ENCODE results near the gene TNFRSF13B. TPM values are rescaled to one million over a fixed set of nuclear protein-coding genes. Genes with fewer than 3 reads are reported as not detected.
A peak's percentile ranks its signal among the peaks of the same experiment; 100 is the strongest.
"Not testable (repeated sequence)": the region's sequence is repeated elsewhere in the genome, so short reads cannot be mapped to it uniquely, and the experiment has no call there.

Gene TNFRSF13B
- total RNA-seq, 2 donors from 2014 or later: 2.3 TPM; not detected in 1

GRCh38 chr17:16908273-16908672, 63.6 kb downstream of the TNFRSF13B start:
- DNase-seq (ENCODE audit: low spot score): no peak
- Mint-ChIP-seq H3K27ac (no peak overlapping the region), H3K4me1 (ENCODE audit: low read depth in 2 of 2) (no peaks in the 10 kb centered on the region), H3K27me3 (peaks cover 33 to 40% of the 10 kb centered on the region in 2 donors), H3K9me3 (no peaks in the 10 kb centered on the region), H3K4me3 (no peak overlapping the region), H3K36me3 (no peaks in the 10 kb centered on the region)
- no peak for ATAC-seq

- Mint-ChIP-seq H3K9me3 (no peaks in the 10 kb centered on the region), H3K27ac (no peak overlapping the region), H3K4me3 (no peak overlapping the region), H3K27me3 (peaks cover 35 to 54% of the 10 kb centered on the region in 2 donors), H3K36me3 (no peaks in the 10 kb centered on the region), H3K4me1 (ENCODE audit: low read depth in 2 of 2) (no peaks in the 10 kb centered on the region)
- ATAC-seq (no peak), DNase-seq (ENCODE audit: low spot score) (no peak)
Measured at GRCh38 chr17:16906680-16907079, 65.2 kb downstream of the TNFRSF13B start.

GRCh38 chr17:16905593-16906191, 66.2 kb downstream of the TNFRSF13B start:
- H3K4me1 Mint-ChIP-seq (ENCODE audit: low read depth in 2 of 2): no peaks in the 10 kb centered on the region
- no peak for ATAC-seq
- no peak for DNase-seq (ENCODE audit: low spot score)
- no peaks in the 10 kb centered on the region for H3K9me3 Mint-ChIP-seq
- H3K4me3 Mint-ChIP-seq: no peak overlapping the region
- peaks cover 43 to 62% of the 10 kb centered on the region in 2 donors for H3K27me3 Mint-ChIP-seq
- H3K27ac Mint-ChIP-seq: no peak overlapping the region
- no peaks in the 10 kb centered on the region for H3K36me3 Mint-ChIP-seq

- H3K4me1 Mint-ChIP-seq (ENCODE audit: low read depth in 2 of 2): not testable (repeated sequence)
Measured at GRCh38 chr17:16903070-16903469, 68.8 kb downstream of the TNFRSF13B start.

GRCh38 chr17:16900288-16900882, 71.5 kb downstream of the TNFRSF13B start:
- H3K4me1 Mint-ChIP-seq (ENCODE audit: low read depth in 2 of 2): no peaks in the 10 kb centered on the region
- DNase-seq (ENCODE audit: low spot score): no peak
- no peak overlapping the region for H3K4me3 Mint-ChIP-seq
- no peak overlapping the region for H3K27ac Mint-ChIP-seq
- no peaks in the 10 kb centered on the region for H3K36me3 Mint-ChIP-seq
- peaks cover 35 to 52% of the 10 kb centered on the region in 2 donors for H3K27me3 Mint-ChIP-seq
- ATAC-seq: no peak
- no peaks in the 10 kb centered on the region for H3K9me3 Mint-ChIP-seq

More at GRCh38 chr17:16903070-16903469, 68.8 kb downstream of the TNFRSF13B start:
- not testable (repeated sequence) for H3K36me3 Mint-ChIP-seq; DNase-seq (ENCODE audit: low spot score); H3K4me3 Mint-ChIP-seq; ATAC-seq; H3K9me3 Mint-ChIP-seq; H3K27ac Mint-ChIP-seq
- peaks cover 41 to 65% of the 10 kb centered on the region in 2 donors for H3K27me3 Mint-ChIP-seq

GRCh38 chr17:16897211-16897896, 74.6 kb downstream of the TNFRSF13B start:
- H3K27me3 Mint-ChIP-seq: peaks cover 22 to 27% of the 10 kb centered on the region in 2 donors
- H3K4me1 Mint-ChIP-seq (ENCODE audit: low read depth in 2 of 2); H3K4me3 Mint-ChIP-seq; H3K36me3 Mint-ChIP-seq; ATAC-seq; H3K27ac Mint-ChIP-seq; DNase-seq (ENCODE audit: low spot score); H3K9me3 Mint-ChIP-seq: not testable (repeated sequence)

- peak in 1 of 2 donors; percentile 28 for ATAC-seq
- not testable (repeated sequence) for H3K4me3 Mint-ChIP-seq; H3K4me1 Mint-ChIP-seq (ENCODE audit: low read depth in 2 of 2); H3K9me3 Mint-ChIP-seq; H3K36me3 Mint-ChIP-seq; H3K27ac Mint-ChIP-seq; DNase-seq (ENCODE audit: low spot score)
- H3K27me3 Mint-ChIP-seq: peaks cover 16% of the 10 kb centered on the region in 2 donors
Measured at GRCh38 chr17:16896235-16896634, 75.7 kb downstream of the TNFRSF13B start.

- H3K27me3 Mint-ChIP-seq; H3K27ac Mint-ChIP-seq; DNase-seq (ENCODE audit: low spot score); H3K4me3 Mint-ChIP-seq; H3K36me3 Mint-ChIP-seq; H3K4me1 Mint-ChIP-seq (ENCODE audit: low read depth in 2 of 2); H3K9me3 Mint-ChIP-seq; ATAC-seq: not testable (repeated sequence)
Measured at GRCh38 chr17:16893527-16893926, 78.4 kb downstream of the TNFRSF13B start.

- ATAC-seq; H3K9me3 Mint-ChIP-seq; DNase-seq (ENCODE audit: low spot score); H3K36me3 Mint-ChIP-seq; H3K27ac Mint-ChIP-seq; H3K27me3 Mint-ChIP-seq; H3K4me1 Mint-ChIP-seq (ENCODE audit: low read depth in 2 of 2); H3K4me3 Mint-ChIP-seq: not testable (repeated sequence)
Measured at GRCh38 chr17:16892876-16893454, 79.0 kb downstream of the TNFRSF13B start.

- H3K36me3 Mint-ChIP-seq: no peaks in the 10 kb centered on the region
- no peak overlapping the region for H3K27ac Mint-ChIP-seq
- DNase-seq (ENCODE audit: low spot score): no peak
- peaks cover 0 to 2% of the 10 kb centered on the region in 2 donors for H3K27me3 Mint-ChIP-seq
- H3K4me1 Mint-ChIP-seq (ENCODE audit: low read depth in 2 of 2): peaks cover 0 to 11% of the 10 kb centered on the region in 2 donors
- no peak overlapping the region for H3K4me3 Mint-ChIP-seq
- no peaks in the 10 kb centered on the region for H3K9me3 Mint-ChIP-seq
- no peak for ATAC-seq
Measured at GRCh38 chr17:16889088-16889465, 82.8 kb downstream of the TNFRSF13B start.

Other genes starting within 250 kb of the TNFRSF13B start
- 100 to 1,000 TPM; 158 to 216 TPM for gene MPRIP, start 70.3 kb upstream of the TNFRSF13B start, total RNA-seq
- 10 to 100 TPM in 1 of 2 donors, 1 to 10 TPM in 1; 3.4 to 18.2 TPM for gene PLD6, start 234.2 kb upstream of the TNFRSF13B start, total RNA-seq